ENCODE data around the gene GTF2A2. TPM values are rescaled to one million over a fixed set of nuclear protein-coding genes. Genes with fewer than 3 reads are reported as not detected.

Gene GTF2A2
- polyA plus RNA-seq, 1 donor from 2014 or later: 171 TPM

GRCh38 chr15:59649603-59650002 is 7.7 kb downstream of the GTF2A2 start:
- Histone ChIP-seq H3K27me3 (ENCODE audit: insufficient read depth, low read depth, low read length) (no peaks in the 10 kb centered on the region), H3K79me2 (replicated peaks; ENCODE audit: insufficient read depth, low read length) (peaks cover 13% of the 10 kb centered on the region), H4K20me1 (ENCODE audit: insufficient read depth) (no peaks in the 10 kb centered on the region), H2AFZ (ENCODE audit: low read depth, low read length) (no peak overlapping the region), H3K36me3 (ENCODE audit: insufficient read depth, low read length) (peaks cover 9% of the 10 kb centered on the region), H3K27ac (ENCODE audit: low read length) (no peak overlapping the region), H3F3A (ENCODE audit: insufficient read depth, low read length, poor library complexity, severe bottlenecking) (no peaks in the 10 kb centered on the region), H3K9me2 (ENCODE audit: insufficient read depth, low read length) (no peaks in the 10 kb centered on the region), H3K4me2 (ENCODE audit: low read length) (no peak overlapping the region), H3K9me3 (ENCODE audit: low read length) (no peaks in the 10 kb centered on the region), H3K4me3 (ENCODE audit: low read length) (no peak overlapping the region), H3K9ac (ENCODE audit: low read length) (no peak overlapping the region)
- TF ChIP-seq RAD21 (conservative IDR thresholded peaks at IDR 0.05): no peak
- no peak for TF ChIP-seq SMC3 (conservative IDR thresholded peaks at IDR 0.05; ENCODE audit: poor library complexity)
- TF ChIP-seq MXI1 (conservative IDR thresholded peaks at IDR 0.05; ENCODE audit: poor library complexity, severe bottlenecking): no peak
- no peak for TF ChIP-seq TAF1 (IDR thresholded peaks at IDR 0.05; ENCODE audit: low read depth)
- no peak for TF ChIP-seq POLR2AphosphoS5 (IDR thresholded peaks at IDR 0.05)
- TF ChIP-seq CTCF (IDR thresholded peaks at IDR 0.05; ENCODE audit: poor library complexity, severe bottlenecking): no peak
- no peak for TF ChIP-seq EP300 (conservative IDR thresholded peaks at IDR 0.05; ENCODE audit: poor library complexity, severe bottlenecking)
- TF ChIP-seq EZH2 (IDR thresholded peaks at IDR 0.05; ENCODE audit: borderline replicate concordance, insufficient read depth, low read length, poor library complexity, severe bottlenecking): no peak
- TF ChIP-seq REST (IDR thresholded peaks at IDR 0.05; ENCODE audit: borderline replicate concordance): no peak

GRCh38 chr15:59647085-59647484 is 10.2 kb downstream of the GTF2A2 start:
- H3K27me3 ChIP-seq (ENCODE audit: insufficient read depth, low read depth, low read length): no peaks in the 10 kb centered on the region
- no peaks in the 10 kb centered on the region for H4K20me1 ChIP-seq (ENCODE audit: insufficient read depth)
- TF ChIP-seq CTCF (IDR thresholded peaks at IDR 0.05; ENCODE audit: poor library complexity, severe bottlenecking): no peak
- no peak for TF ChIP-seq SMC3 (conservative IDR thresholded peaks at IDR 0.05; ENCODE audit: poor library complexity)
- TF ChIP-seq EZH2 (IDR thresholded peaks at IDR 0.05; ENCODE audit: borderline replicate concordance, insufficient read depth, low read length, poor library complexity, severe bottlenecking): no peak
- no peak for TF ChIP-seq TAF1 (IDR thresholded peaks at IDR 0.05; ENCODE audit: low read depth)
- TF ChIP-seq REST (IDR thresholded peaks at IDR 0.05; ENCODE audit: borderline replicate concordance): no peak
- no peak for TF ChIP-seq EP300 (conservative IDR thresholded peaks at IDR 0.05; ENCODE audit: poor library complexity, severe bottlenecking)
- TF ChIP-seq MXI1 (conservative IDR thresholded peaks at IDR 0.05; ENCODE audit: poor library complexity, severe bottlenecking): no peak
- TF ChIP-seq RAD21 (conservative IDR thresholded peaks at IDR 0.05): no peak
- no peak for TF ChIP-seq POLR2AphosphoS5 (IDR thresholded peaks at IDR 0.05)
- H3K9ac ChIP-seq (ENCODE audit: low read length): no peak overlapping the region
- H3K27ac ChIP-seq (ENCODE audit: low read length): no peak overlapping the region
- H3F3A ChIP-seq (ENCODE audit: insufficient read depth, low read length, poor library complexity, severe bottlenecking): no peaks in the 10 kb centered on the region
- no peak overlapping the region for H3K4me2 ChIP-seq (ENCODE audit: low read length)
- no peak overlapping the region for H3K4me3 ChIP-seq (ENCODE audit: low read length)
- H3K36me3 ChIP-seq (ENCODE audit: insufficient read depth, low read length): peaks cover 9% of the 10 kb centered on the region
- H3K79me2 ChIP-seq (replicated peaks; ENCODE audit: insufficient read depth, low read length): no peaks in the 10 kb centered on the region
- no peaks in the 10 kb centered on the region for H3K9me2 ChIP-seq (ENCODE audit: insufficient read depth, low read length)
- H3K9me3 ChIP-seq (ENCODE audit: low read length): no peaks in the 10 kb centered on the region
- no peak overlapping the region for H2AFZ ChIP-seq (ENCODE audit: low read depth, low read length)

All from neural cell (in vitro differentiated cells).